A549 (cell line): ENCODE measurements around the gene SPRYD7.

ENCODE experiments used
- MAFK ChIP-seq: fragments of 450-650 bp; IDR thresholded peaks from 2 replicates; pipeline ENCODE4 v1.6.1; 2014; ENCODE audit not compliant: partially characterized antibody
- TF ChIP-seq, protein P1 (sequence below): fragments of 450-650 bp; IDR thresholded peaks from 2 replicates; pipeline ENCODE4 v1.6.1; 2014; ENCODE audit warnings: antibody characterized with exemption

DNA sequence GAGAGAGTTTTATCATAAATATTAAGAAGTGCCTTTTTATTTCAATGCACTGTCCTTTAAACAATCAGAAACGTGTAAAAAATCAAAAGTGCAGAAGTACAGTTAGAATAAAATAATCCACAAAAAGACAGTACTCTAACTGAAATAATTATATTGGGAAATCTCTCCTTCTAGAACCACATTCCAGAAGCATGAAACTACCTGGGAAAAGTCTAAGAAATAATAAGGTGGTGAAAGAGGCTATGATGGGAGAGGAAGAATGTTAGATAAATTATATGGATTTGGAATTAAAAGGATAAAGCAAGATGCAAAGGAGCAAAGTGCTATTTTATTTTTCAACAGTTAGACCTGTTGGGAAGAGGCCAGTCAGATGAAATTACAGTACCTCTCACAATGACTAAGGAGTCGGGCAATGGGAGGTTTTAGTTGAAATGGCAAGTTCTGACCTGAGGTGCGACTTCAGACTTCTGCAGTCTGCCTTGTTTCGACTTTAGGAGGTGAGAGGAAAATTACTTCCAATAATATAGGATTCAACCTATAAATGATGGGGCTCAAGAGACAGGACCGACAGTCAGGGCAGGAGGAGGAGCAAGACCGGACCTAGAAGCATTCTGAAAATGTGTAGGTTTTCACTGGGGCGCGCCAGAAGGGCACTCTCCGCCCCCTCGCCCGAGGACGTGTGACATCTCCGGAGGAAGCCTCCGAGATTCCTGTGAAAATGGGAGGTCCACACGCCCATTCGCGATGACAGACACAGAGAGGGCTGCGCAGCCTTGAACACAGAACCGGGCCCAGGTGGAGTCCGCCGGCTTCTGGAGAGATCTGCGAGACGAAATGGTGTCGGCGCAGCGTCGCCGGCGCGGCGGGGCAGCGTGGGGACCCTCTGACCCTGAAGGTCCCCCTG is 717 bp downstream of the SPRYD7 start:
- no peak for TF ChIP-seq MAFK
- TF ChIP-seq, protein P1, sequence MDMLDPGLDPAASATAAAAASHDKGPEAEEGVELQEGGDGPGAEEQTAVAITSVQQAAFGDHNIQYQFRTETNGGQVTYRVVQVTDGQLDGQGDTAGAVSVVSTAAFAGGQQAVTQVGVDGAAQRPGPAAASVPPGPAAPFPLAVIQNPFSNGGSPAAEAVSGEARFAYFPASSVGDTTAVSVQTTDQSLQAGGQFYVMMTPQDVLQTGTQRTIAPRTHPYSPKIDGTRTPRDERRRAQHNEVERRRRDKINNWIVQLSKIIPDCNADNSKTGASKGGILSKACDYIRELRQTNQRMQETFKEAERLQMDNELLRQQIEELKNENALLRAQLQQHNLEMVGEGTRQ = no peak
